ENCODE measurements around the gene ZBTB20. TPM values are rescaled to one million over a fixed set of nuclear protein-coding genes. Genes with fewer than 3 reads are reported as not detected.

ZBTB20 gene
- total and polyA plus RNA-seq, 2 donors from 2014 or later, result 0.99 to 142 TPM

GRCh38 chr3:114299941-114300624, 847.0 kb downstream of the ZBTB20 start:
- no peak overlapping the region for H3K27ac ChIP-seq (ENCODE audit: low read depth in 2 of 2, low read length in 2 of 2)
- H3K27me3 ChIP-seq (ENCODE audit: control insufficient read depth, insufficient read depth, low read length), result no peaks in the 10 kb centered on the region
- FAIRE-seq (no peak), DNase-seq (no peak)
- TF ChIP-seq, protein P1, sequence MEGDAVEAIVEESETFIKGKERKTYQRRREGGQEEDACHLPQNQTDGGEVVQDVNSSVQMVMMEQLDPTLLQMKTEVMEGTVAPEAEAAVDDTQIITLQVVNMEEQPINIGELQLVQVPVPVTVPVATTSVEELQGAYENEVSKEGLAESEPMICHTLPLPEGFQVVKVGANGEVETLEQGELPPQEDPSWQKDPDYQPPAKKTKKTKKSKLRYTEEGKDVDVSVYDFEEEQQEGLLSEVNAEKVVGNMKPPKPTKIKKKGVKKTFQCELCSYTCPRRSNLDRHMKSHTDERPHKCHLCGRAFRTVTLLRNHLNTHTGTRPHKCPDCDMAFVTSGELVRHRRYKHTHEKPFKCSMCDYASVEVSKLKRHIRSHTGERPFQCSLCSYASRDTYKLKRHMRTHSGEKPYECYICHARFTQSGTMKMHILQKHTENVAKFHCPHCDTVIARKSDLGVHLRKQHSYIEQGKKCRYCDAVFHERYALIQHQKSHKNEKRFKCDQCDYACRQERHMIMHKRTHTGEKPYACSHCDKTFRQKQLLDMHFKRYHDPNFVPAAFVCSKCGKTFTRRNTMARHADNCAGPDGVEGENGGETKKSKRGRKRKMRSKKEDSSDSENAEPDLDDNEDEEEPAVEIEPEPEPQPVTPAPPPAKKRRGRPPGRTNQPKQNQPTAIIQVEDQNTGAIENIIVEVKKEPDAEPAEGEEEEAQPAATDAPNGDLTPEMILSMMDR (IDR thresholded peaks at IDR 0.05; ENCODE audit: borderline replicate concordance, extremely low read depth, insufficient read depth), result no peak
- no peaks in the 10 kb centered on the region for H3K9me3 ChIP-seq (ENCODE audit: control insufficient read depth in 2 of 3, insufficient read depth in 1 of 3, low read length in 3 of 3)
- H3K36me3 ChIP-seq (ENCODE audit: control insufficient read depth in 2 of 3, insufficient read depth in 3 of 3, low read length in 3 of 3), result no peaks in the 10 kb centered on the region
- H3K4me1 ChIP-seq (ENCODE audit: control insufficient read depth in 2 of 3, insufficient read depth in 2 of 3, low read depth in 1 of 3, low read length in 3 of 3), result no peaks in the 10 kb centered on the region
- intact Hi-C loops (cut with DNase I), result no loop called here
- no peak overlapping the region for H3K4me3 ChIP-seq (ENCODE audit: low read length in 3 of 3)
- H3K9ac ChIP-seq (ENCODE audit: low read length in 3 of 3), result no peak overlapping the region

DNA sequence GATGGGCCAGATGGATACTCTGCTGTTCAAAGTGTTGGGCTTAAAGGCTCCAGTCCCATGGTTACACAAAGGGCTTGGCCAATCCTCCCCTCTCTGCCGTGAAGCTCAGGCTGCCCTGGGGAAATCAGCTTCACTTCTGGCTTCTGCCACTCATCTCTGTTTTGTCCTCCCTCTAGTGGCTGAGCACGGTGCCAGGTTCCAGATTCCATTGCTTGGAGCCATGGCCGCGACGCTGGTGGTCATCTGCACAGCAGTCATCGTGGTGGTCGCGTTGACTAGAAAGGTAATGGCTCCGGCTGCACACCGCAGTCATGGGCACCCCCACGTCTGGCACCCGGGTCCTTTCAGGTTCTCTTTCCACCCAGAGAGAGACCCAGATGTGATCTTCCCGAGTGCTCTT, 847.7 kb downstream of the ZBTB20 start:
- DNase-seq, result peak in 1 of 5 donors; percentile 7
- Histone ChIP-seq H3K36me3 (ENCODE audit: control insufficient read depth in 2 of 3, insufficient read depth in 3 of 3, low read length in 3 of 3) (no peaks in the 10 kb centered on the region), H3K4me1 (ENCODE audit: control insufficient read depth in 2 of 3, insufficient read depth in 2 of 3, low read depth in 1 of 3, low read length in 3 of 3) (no peaks in the 10 kb centered on the region), H3K9me3 (ENCODE audit: control insufficient read depth in 2 of 3, insufficient read depth in 1 of 3, low read length in 3 of 3) (no peaks in the 10 kb centered on the region), H3K27ac (ENCODE audit: low read depth in 2 of 2, low read length in 2 of 2) (no peak overlapping the region), H3K27me3 (ENCODE audit: control insufficient read depth, insufficient read depth, low read length) (no peaks in the 10 kb centered on the region), H3K9ac (ENCODE audit: low read length in 3 of 3) (no peak overlapping the region), H3K4me3 (ENCODE audit: low read length in 3 of 3) (no peak overlapping the region)
- TF ChIP-seq, protein P1 (IDR thresholded peaks at IDR 0.05; ENCODE audit: borderline replicate concordance, extremely low read depth, insufficient read depth), result peak; percentile 20
- intact Hi-C loops (cut with DNase I), result no loop called here
- FAIRE-seq, result no peak

- Histone ChIP-seq H3K36me3 (ENCODE audit: control insufficient read depth in 2 of 3, insufficient read depth in 3 of 3, low read length in 3 of 3) (no peaks in the 10 kb centered on the region), H3K4me3 (ENCODE audit: low read length in 3 of 3) (no peak overlapping the region), H3K9me3 (ENCODE audit: control insufficient read depth in 2 of 3, insufficient read depth in 1 of 3, low read length in 3 of 3) (no peaks in the 10 kb centered on the region), H3K27ac (ENCODE audit: low read depth in 2 of 2, low read length in 2 of 2) (no peak overlapping the region), H3K9ac (ENCODE audit: low read length in 3 of 3) (no peak overlapping the region), H3K27me3 (ENCODE audit: control insufficient read depth, insufficient read depth, low read length) (no peaks in the 10 kb centered on the region), H3K4me1 (ENCODE audit: control insufficient read depth in 2 of 3, insufficient read depth in 2 of 3, low read depth in 1 of 3, low read length in 3 of 3) (no peaks in the 10 kb centered on the region)
- intact Hi-C loops (cut with DNase I), result no loop called here
- DNase-seq (no peak), FAIRE-seq (no peak)
- TF ChIP-seq, protein P1 (IDR thresholded peaks at IDR 0.05; ENCODE audit: borderline replicate concordance, extremely low read depth, insufficient read depth), result no peak
Measured at GRCh38 chr3:114295946-114296345, 851.1 kb downstream of the ZBTB20 start.

Measured in kidney (tissue), 14 donors.